ENCODE results near the gene ABHD12B.
"Not testable (repeated sequence)": the region's sequence is repeated elsewhere in the genome, so short reads cannot be mapped to it uniquely, and the experiment has no call there.

Gene ABHD12B

DNA sequence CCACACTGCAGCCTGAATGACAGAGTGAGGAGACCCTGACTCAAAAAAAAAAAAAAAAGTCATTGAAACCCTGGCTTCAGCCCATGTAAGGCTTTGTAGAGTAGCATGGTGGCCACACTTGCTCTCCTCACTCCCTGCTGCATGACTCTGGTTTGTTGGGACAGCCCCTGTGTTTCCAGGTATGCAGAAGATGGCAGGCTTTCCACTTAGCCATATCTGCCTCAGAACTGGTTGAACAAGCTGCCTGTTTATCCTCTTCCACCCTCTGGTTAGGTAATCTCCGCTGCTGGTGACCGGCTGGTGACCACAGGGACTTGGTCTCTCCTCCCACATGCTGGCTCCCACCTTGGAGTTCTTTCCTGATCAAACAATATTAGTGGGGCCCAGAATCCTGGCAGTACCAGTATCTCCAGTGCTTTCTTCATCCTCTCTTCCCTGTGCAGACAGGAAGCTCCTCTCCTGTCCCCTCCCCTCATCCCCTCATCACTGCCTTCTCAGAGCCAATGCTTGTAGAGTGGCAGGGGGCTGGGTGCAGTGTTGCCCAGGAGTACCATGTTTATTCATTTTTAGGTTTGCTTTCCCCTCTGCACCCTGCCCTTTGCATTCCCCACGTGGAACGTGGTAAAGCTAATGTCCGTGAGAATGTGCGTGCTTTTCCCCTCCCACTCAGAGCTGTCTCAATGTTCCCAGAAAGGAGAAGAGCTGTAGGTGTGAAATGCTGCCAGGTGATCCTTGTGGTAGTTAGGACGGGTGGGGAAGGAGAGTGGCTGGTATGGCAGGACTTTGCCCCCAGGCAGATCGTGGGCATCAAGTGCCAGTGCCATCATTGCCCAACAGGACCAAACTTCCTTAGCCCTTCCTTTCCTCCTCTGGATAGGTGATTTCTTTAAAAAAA is 11.3 kb downstream of the ABHD12B start:
- no peak for FAIRE-seq
- DNase-seq (ENCODE audit: insufficient read length, low spot score), result no peak
- no peak for TF ChIP-seq POLR2AphosphoS5 (IDR thresholded peaks at IDR 0.05; ENCODE audit: low read depth, low read length)
- no peak for TF ChIP-seq PAX5 (IDR thresholded peaks at IDR 0.05; ENCODE audit: insufficient read depth, low read length, severe bottlenecking)
- TF ChIP-seq SPI1 (IDR thresholded peaks at IDR 0.05; ENCODE audit: low read depth, low read length), result no peak

DNA sequence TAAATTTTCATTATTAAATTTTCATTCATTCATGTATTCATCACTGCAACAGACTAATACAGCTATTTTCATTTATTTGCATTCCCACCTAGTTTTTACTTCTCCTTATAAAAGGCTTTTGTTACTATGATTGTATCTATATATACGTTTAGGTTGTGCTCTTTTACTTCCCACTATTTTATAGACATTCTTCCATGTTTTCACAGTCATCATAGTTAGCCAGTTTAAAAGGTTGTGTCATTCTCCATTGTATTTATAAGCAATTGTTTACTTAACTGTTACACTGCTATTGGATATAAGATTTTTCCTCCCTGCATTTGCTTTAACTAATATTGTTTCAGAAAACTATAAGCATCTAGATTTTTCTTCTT is 12.0 kb downstream of the ABHD12B start:
- TF ChIP-seq SPI1 (IDR thresholded peaks at IDR 0.05; ENCODE audit: low read depth, low read length) (no peak), PAX5 (IDR thresholded peaks at IDR 0.05; ENCODE audit: insufficient read depth, low read length, severe bottlenecking) (no peak), TAF1 (IDR thresholded peaks at IDR 0.05; ENCODE audit: low read depth, low read length) (no peak), POLR2AphosphoS5 (IDR thresholded peaks at IDR 0.05; ENCODE audit: low read depth, low read length) (no peak), POU2F2 (IDR thresholded peaks at IDR 0.05; ENCODE audit: low read depth, low read length) (no peak), POLR2A (IDR thresholded peaks at IDR 0.05; ENCODE audit: low read depth, low read length) (no peak)
- DNase-seq (ENCODE audit: insufficient read length, low spot score) (no peak), FAIRE-seq (no peak)

DNA sequence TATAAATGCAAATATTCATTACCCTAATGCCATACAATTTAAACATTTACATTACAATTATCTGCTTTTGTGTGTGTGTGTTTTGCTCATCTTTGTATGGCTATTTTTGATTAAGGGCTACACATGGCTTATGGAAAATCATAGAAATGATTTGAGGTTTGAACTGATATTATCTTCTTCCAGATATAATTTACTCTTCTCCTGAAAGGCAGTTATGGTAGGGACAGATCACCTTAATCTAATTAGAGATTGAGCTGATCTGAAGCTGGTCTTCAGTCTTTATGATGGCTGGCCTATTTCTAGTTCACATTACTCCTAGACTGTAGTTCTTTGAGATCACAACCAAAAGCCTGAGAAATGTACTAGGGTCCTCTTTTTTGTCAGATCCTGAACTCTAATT is 15.6 kb downstream of the ABHD12B start:
- FAIRE-seq (no peak), DNase-seq (ENCODE audit: insufficient read length, low spot score) (no peak)
- TF ChIP-seq POLR2AphosphoS5 (IDR thresholded peaks at IDR 0.05; ENCODE audit: low read depth, low read length) (no peak), POLR2A (IDR thresholded peaks at IDR 0.05; ENCODE audit: low read depth, low read length) (no peak), TAF1 (IDR thresholded peaks at IDR 0.05; ENCODE audit: low read depth, low read length) (no peak), PAX5 (IDR thresholded peaks at IDR 0.05; ENCODE audit: insufficient read depth, low read length, severe bottlenecking) (no peak), POU2F2 (IDR thresholded peaks at IDR 0.05; ENCODE audit: low read depth, low read length) (no peak)

DNA sequence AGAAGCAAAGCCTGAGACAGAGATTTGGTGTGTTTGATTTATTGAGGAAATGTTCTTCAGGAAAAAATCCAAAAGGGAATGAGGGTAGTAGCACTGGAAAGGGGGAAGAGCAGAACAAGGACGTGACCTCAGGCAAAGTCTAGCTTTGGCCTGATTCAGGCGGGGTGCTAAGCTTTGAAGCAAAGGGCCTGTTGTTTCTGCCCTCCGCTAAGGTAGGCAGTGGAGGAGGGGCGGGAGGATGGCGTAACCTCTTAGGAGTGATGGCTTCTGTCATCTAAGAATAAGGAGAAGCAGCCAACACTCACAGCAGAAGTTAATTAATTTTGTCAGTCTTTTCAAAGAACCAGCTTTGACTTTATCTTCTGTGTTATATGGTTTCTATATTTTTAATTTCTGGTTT is 20.4 kb downstream of the ABHD12B start:
- DNase-seq (ENCODE audit: insufficient read length, low spot score) (no peak), FAIRE-seq (no peak)
- TF ChIP-seq POLR2AphosphoS5 (IDR thresholded peaks at IDR 0.05; ENCODE audit: low read depth, low read length) (no peak), POU2F2 (IDR thresholded peaks at IDR 0.05; ENCODE audit: low read depth, low read length) (no peak), POLR2A (IDR thresholded peaks at IDR 0.05; ENCODE audit: low read depth, low read length) (no peak), SPI1 (IDR thresholded peaks at IDR 0.05; ENCODE audit: low read depth, low read length) (no peak), TAF1 (IDR thresholded peaks at IDR 0.05; ENCODE audit: low read depth, low read length) (no peak), PAX5 (IDR thresholded peaks at IDR 0.05; ENCODE audit: insufficient read depth, low read length, severe bottlenecking) (no peak)

DNA sequence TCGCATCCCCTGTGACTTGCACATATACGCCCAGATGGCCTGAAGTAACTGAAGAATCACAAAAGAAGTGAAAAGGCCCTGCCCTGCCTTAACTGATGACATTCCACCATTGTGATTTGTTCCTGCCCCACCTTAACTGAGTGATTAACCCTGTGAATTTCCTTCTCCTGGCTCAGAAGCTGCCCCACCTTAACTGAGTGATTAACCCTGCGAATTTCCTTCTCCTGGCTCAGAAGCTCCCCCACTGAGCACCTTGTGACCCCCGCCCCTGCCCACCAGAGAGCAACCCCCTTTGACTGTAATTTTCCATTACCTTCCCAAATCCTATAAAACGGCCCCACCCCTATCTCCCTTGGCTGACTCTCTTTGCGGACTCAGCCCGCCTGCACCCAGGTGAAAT is 24.6 kb downstream of the ABHD12B start:
- not testable (repeated sequence) for FAIRE-seq; DNase-seq (ENCODE audit: insufficient read length, low spot score)

DNA sequence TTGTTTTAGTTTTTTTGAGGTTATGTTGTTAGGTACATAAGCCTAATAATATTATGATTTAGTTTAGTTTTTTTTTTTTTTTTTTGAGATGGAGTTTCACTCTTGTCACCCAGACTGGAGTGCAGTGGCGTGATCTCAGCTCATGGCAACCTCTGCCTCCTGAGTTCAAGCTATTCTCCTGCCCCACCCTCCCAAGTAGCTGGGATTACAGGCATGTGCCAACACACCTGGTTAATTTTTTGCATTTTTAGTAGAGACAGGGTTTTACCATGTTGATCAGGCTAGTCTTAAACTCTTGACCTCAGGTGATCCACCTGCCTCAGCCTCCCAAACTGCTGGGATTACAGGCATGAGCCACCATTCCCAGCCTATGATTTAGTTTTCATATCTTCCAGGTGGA is 25.2 kb downstream of the ABHD12B start:
- not testable (repeated sequence) for DNase-seq (ENCODE audit: insufficient read length, low spot score); FAIRE-seq

DNA sequence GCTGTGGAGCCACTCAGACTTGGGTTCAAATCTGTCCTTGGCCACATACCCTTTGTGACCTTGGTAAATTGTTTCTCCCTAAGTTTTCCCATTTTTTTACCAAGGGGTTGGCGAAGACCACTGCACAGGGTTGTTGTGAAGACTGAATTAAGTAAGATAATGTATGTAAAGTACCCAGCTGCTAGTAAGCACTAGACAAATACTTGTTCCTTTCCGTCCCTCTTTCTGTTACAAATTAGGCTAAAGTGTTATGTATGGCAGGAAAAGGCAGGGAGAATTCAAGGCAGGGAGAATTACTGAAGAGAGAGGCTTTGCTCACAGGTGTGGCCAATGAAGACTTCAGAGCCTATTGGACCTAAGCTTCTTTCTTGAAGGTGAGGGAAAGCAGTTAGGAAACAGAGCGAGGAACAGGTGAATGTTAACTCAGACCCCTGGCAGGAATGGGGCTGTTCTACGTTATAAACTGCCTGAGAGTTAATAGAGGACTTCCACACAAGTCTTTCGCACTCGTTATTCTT is 25.9 kb downstream of the ABHD12B start:
- DNase-seq (ENCODE audit: insufficient read length, low spot score) (no peak), FAIRE-seq (no peak)
- TF ChIP-seq POU2F2 (IDR thresholded peaks at IDR 0.05; ENCODE audit: low read depth, low read length), result no peak

DNA sequence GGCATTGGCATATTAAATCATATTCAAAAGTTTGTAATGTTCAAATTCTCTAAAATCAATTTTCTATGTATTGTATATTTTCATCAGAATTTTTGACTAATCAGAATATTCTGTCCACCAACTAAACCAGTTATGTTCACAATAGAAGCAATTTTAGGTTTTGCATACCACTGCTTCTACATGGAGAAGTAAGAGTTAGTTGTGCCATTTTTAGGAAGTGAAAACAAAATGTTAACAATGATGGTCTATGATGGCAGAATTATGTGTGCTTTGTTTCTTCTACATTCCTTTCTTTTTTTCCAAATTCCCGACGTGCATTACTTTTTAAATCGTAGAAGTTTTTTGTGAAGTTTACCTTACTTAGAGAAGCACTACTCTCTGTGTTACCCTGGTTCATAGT is 29.5 kb downstream of the ABHD12B start:
- no peak for TF ChIP-seq POLR2A (IDR thresholded peaks at IDR 0.05; ENCODE audit: low read depth, low read length)
- peak; percentile 69; the same call in 1 of the 2 replicates for TF ChIP-seq SPI1 (IDR thresholded peaks at IDR 0.05; ENCODE audit: low read depth, low read length)
- TF ChIP-seq PAX5 (IDR thresholded peaks at IDR 0.05; ENCODE audit: insufficient read depth, low read length, severe bottlenecking), result no peak
- DNase-seq (ENCODE audit: insufficient read length, low spot score), result no peak
- FAIRE-seq, result no peak

DNA sequence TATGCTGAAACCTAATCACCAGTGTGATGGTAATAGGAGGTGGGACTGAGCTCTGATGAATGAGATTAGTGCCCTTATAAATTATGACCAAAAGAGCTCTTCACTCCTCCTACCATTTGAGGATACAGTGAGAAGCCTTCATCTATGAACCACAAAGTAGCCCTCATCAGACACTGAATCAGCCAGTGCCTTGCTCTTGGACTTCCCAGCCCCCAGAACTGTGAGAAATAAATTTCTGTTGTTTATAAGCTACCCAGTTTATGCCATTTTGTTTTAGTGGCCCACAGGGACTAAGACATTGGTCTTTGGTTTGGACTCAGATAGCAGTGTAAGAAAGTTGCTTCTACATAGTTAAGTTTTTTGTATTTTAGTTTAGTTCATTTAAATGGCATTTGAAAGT is 32.9 kb downstream of the ABHD12B start:
- TF ChIP-seq PAX5 (IDR thresholded peaks at IDR 0.05; ENCODE audit: insufficient read depth, low read length, severe bottlenecking) (no peak), POLR2A (IDR thresholded peaks at IDR 0.05; ENCODE audit: low read depth, low read length) (no peak), POLR2AphosphoS5 (IDR thresholded peaks at IDR 0.05; ENCODE audit: low read depth, low read length) (no peak)
- FAIRE-seq, result no peak
- no peak for DNase-seq (ENCODE audit: insufficient read length, low spot score)

DNA sequence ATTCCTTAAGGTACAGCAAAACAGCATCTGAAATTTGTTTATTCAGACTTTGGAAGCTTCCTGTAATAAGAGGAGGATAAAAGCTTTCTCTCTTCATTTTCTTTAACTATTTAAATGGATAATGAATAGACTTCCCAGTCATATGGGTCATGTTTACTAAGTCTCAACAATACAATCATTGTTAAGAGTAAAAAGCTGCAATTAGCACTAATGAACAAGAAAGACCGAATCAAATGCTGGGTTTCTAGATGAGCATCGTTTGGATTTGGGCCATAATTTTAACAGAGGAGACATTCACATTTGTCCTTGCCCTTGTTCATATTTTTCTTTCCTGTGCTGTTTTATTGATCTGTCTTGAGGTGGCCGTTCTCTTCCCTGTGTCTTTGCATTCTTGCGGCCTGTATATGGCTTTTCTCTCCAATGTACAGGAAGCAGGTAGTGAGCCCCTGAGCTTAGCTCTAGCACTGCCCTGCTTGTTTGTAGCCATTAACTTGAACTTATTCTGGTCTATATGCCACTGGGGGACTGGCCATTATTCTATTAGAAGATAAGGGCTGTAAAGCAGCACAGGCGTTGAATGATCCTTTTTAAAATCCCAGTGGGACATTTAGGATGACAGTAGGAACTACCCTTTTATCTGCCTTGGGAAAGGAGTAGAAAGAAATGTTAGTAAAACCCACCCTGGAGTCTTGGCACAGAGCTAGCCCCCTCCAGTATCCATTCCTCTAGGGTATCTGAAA is 34.6 kb downstream of the ABHD12B start:
- no peak for TF ChIP-seq TAF1 (IDR thresholded peaks at IDR 0.05; ENCODE audit: low read depth, low read length)
- no peak for TF ChIP-seq PAX5 (IDR thresholded peaks at IDR 0.05; ENCODE audit: insufficient read depth, low read length, severe bottlenecking)
- no peak for TF ChIP-seq POLR2AphosphoS5 (IDR thresholded peaks at IDR 0.05; ENCODE audit: low read depth, low read length)
- TF ChIP-seq POU2F2 (IDR thresholded peaks at IDR 0.05; ENCODE audit: low read depth, low read length), result no peak
- no peak for TF ChIP-seq SPI1 (IDR thresholded peaks at IDR 0.05; ENCODE audit: low read depth, low read length)
- TF ChIP-seq POLR2A (IDR thresholded peaks at IDR 0.05; ENCODE audit: low read depth, low read length), result no peak
- DNase-seq (ENCODE audit: insufficient read length, low spot score), result no peak
- FAIRE-seq, result no peak

Data from GM12891 (cell line).